ENCODE measurements around the gene ASPN.
"Not testable (repeated sequence)": the region's sequence is repeated elsewhere in the genome, so short reads cannot be mapped to it uniquely, and the experiment has no call there.

ASPN gene

GRCh38 chr9:92467041-92467440, 15.3 kb downstream of the ASPN start:
- no peak for DNase-seq

DNA sequence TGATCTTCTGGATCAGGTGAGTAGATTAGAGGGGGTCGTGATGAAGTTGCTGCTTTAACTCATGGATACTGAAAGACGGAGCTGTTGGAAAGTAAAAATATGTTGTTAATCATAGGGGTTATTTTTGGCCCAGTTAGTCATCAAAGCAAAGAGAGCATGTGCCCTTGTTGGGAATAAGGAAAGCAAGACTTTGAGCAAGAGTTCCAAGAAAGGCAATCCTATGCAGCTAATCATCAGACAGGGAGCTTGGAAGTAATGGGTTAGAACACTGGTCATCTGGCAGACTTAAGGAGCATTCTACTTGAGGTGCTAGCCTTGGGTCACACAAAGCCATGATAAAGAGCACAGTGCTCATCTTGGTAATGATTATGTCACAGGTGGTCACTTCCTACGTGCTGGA, 18.3 kb downstream of the ASPN start:
- no peak for DNase-seq

- DNase-seq, result no peak
Measured at GRCh38 chr9:92463387-92463786, 18.9 kb downstream of the ASPN start.

DNA sequence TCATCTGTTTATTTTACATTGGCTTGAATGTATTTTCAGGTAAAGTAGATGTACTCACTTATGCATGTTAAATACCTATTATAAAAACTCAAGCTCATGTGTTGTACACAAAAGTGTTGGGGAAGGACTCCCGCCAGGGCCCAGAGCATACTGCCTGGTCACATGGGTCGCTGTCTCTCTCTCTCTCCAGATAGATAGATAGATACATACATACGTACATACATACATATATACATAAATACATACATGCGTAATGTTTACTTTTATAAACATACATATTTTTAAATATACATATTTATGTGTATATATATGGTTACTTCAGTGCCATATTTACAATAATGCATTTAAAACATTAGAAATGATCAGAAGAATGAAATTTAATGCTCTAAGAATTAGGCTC, 24.7 kb downstream of the ASPN start:
- no peak for DNase-seq

DNA sequence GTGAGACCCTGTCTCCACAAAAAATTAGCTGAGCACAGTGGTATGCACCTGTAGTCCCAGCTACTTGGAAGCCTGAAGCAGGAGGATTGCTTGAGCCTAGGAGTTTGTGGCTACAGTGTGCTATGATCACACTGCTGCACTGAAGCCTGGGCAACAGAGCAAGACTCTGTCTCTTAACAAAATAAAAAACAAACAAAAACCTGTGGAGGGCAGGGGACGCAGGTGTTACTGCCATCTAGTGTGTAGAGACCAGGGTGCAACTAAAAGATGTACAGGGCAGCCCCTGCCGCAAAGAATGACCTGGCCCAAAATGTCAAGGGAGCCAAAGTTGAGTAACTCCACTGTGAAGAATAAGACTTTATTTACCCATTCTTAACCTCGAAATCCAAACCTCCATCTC, 27.1 kb downstream of the ASPN start:
- DNase-seq, result no peak

GRCh38 chr9:92446536-92446935, 35.8 kb downstream of the ASPN start:
- no peak for DNase-seq

DNA sequence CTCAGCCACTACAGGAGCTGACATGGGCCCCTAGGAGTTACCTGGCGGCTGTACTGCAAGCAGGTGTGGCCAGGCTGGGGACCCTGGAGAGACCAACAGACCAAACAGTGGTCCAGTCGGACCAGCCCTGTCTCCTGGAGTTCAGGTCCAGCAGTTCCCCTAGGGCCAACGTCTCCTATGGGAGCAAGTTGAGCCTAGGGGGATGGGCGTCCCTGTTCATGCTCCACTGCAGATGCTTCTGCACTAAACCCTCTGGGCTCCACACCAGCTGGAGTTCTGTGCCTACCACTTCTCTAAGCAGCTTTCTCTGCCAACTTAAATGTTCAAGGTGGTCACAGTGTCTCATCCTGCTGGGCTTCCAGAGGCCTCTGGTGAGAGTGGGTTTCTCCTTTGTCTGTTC, 37.5 kb downstream of the ASPN start:
- no peak for DNase-seq

GRCh38 chr9:92440751-92441046, 41.6 kb downstream of the ASPN start:
- no peak for DNase-seq

DNA sequence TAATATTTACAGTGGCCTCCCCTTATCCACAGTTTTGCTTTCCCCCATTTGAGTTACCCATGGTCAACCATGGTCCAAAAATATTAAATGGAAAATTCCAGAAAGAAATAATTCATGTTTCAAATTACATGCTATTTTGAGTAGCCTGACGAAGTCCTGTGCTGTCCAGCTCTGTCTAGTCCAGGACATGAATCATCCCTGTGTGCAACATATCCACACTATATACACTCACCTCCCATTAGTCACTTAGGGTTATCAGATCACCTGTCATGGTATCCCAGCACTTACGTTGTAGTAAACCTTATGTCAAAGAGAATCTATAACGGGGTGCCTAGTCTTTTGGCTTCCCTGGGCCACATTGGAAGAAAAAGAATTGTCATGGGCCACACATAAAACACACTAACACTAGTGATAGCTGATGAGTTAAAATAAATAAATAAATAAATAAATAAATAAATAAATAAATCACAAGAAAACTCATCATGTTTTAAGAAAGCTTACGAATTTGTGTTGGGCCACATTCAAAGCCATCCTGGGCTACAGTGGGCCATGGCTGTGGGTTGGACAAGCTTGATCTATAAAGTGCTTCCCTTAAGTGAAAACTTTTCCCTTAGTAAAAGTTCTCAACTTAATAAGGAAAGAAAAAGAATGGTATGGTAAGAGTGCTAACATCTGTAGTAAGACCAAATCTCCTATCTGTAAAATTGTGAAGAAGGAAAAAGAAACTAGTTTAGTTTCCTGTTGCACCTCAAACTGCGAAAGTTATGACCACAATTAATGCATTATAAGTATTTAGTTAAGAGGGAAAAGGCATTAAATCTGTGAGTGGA, 42.2 kb downstream of the ASPN start:
- DNase-seq, result no peak

DNA sequence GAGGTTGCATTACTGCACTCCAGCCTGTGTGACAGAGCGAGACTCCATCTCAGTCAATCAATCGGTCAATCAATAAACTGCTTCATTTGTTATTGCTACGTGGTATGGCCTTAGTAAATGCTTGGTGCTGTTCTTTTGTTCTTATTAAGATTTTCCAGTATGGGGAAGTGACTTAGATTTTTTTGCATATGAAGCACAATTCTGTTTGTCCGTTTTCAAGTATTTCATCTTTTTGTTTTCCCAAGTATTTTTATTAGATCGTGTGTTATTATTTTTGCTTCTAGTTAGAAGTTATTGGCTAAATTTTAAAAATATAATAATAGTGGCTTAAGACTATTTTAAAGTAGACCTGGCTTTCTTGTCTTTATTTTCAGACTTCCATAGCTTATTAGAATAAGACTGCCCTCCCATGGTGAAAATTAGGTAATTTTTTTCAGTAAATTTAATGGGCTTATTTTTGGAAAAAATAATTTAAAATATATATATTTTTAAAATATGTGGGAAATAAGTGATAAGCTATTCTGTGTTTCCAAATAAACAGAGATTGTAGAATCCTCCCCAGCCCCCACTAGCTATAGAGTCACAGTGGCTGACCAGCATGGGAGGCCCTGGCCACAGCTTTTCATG, 43.3 kb downstream of the ASPN start:
- peak; percentile 38 for DNase-seq

DNA sequence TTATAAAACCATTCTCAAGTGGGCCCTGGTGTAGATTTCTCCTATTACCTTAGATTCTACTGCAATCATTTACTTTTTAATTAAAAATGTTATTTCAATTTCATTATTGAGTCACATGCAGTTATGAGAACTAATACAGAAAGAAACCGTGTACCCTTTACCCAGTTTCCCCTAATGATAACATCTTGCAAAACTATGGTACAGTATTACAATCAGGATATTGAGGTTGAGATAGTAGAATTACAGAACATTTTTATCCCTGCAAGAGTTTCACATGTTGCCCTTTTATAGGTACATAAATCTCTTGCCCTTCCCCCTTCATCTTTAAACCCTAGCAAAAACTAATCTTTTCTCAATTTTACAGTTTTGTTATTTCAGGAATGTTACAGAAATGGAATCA, 47.0 kb downstream of the ASPN start:
- no peak for DNase-seq

DNA sequence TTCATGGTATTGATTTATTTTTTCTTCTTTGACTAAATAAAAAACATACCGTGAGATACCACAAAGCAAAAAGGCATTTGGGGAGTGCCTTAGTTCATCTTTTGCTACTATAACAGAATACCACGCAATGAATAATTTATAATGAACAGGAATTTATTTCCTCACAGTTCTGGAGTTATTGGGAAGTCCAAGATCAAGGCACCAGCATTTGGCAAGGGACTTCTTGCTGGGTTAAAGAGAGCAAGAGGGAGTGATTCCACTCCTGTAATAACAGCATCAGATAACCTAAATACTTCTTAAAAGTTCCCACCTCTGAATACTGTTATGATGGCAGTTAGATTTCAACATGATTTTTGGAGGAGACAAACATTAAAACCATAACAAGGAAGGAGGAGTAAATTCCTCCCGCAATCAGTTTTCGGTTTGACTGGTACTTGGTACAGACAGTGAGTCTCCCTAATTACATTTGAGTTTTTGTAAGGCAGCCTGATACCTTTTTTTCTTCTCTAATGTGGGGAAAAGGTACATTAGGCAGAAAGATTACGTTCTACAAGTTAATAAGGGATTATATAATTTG, 49.2 kb downstream of the ASPN start:
- no peak for DNase-seq

DNA sequence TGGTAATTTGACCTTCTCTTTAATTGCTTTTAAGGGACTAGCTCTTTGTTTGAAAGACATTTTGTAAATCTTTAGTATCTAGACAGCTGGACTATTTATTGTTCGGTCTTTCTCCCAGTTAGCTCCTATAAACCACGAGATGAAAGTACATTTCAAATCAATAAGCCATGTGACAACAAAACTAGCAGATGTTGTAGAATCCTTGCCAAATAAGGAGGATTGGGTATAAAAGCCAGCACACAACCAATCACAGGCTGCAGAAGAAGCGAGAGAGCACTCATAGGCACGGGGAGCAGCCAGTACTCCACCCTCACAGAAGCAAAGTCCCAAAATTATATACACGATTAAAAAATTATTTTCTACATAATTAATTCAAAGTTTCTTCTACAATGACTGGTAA, 50.0 kb downstream of the ASPN start:
- no peak for DNase-seq

DNA sequence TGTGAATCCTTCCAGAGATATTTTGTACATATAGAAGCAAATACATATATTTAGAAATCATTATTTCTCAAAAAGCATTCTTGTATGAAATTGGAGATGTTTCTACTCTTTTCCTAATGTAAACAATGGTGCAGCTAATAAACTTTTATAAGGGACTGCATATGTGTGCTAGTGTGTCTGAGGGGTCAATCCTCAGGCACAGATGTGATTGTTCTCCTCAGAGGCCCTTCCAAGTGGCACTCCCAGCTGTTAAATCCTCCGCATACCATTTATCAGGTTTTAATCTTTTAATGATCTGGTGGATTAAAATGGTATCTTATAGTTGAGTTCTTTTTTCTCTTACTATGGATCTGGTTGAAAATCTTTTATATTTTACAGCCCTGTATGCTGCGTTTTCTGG, 52.5 kb downstream of the ASPN start:
- DNase-seq, result no peak

GRCh38 chr9:92426501-92427145, 55.7 kb downstream of the ASPN start:
- no peak for DNase-seq

DNA sequence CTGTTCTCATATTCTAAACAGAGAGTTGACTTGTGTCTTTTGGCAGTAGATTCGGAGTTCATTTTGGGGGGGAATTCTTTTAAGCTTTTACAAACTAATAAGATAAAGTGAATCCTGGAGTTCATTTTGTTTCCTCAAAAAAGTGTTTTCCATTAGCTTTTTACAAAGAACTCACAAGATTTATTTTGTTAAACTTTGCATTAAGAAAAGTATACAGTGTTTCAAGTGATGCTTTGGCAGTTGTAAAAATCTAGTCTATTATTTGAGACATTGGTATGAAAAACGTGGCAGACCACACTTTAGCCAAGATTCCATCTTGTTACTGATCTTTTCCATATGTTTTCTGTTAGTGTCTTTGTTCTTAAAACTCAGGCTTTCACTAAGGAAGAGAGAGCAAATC, 56.8 kb downstream of the ASPN start:
- DNase-seq, result no peak

DNA sequence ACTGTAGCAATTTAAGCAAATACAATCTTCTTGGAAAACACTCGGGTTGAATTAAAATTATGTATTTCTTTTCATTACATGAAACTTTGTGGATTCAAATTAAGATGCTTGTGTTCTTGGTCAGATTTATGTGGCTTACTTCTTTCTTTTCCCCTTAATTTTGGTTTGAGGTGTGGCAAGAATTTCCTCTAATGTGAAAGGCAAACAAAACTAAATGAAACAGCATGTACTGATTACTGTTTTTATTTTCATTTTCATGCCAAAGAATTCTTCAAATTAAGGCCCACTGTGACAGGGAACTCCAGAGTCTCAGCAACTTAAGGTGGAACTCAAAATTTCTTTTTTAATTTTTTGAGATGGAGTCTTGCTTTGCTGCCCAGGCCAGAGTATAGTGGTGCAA, 58.0 kb downstream of the ASPN start, which contains the start of gene OMD:
Gene OMD, minus strand, starts transcription at position 132 of the 400 bp plus-strand sequence. CDS start 6,913 bp downstream, outside the sequence.
- no peak for DNase-seq

- DNase-seq, result no peak
Measured at GRCh38 chr9:92423612-92424011, 58.7 kb downstream of the ASPN start.

- no peak for DNase-seq
Measured at GRCh38 chr9:92422611-92423338, 59.5 kb downstream of the ASPN start.

DNA sequence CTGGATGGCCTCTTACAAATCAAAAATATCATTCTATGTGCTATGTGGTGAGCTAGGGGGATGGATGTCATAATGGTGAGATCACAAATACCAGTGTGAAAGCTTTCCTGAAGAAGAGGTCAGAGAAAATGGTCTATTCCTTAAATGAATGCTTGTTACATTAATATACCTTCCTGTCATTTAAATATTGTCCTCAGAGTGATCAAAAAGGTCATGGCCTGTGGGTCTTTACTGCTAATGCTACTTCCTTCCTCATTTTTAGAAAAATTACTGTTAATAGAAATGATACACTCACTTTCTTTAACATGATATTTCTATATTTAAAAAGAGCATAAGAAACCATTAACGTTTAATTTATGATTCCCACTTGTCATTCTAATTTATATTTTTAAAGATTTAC, 67.7 kb downstream of the ASPN start:
- no peak for DNase-seq

GRCh38 chr9:92411157-92411556, 71.1 kb downstream of the ASPN start:
- DNase-seq, result not testable (repeated sequence)

- no peak for DNase-seq
Measured at GRCh38 chr9:92408747-92409478, 73.4 kb downstream of the ASPN start.

DNA sequence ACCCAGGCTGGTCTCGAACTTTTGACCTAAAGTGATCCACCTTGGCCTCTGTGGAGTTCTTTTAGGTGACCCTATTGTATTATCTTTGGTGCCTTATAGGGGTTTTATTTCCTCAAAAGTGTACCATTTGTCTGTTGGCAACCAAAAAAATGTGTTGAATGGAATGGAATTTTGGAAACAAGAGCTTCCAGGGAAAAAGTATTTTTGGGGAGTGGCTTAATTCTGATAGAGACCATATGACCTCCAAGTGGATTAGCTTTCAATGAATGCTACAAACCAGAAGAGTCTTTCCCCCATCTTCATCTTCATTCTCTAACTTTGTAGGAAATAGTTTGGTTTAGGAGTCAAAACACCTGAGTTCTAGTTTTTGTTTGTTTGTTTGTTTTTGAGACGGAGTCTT, 74.5 kb downstream of the ASPN start:
- no peak for DNase-seq
